CD4-positive, alpha-beta T cell treated with Interleukin-15 for 4 hours (primary cell): ENCODE results near the gene GJD3.

ENCODE experiments used
- DNase-seq: peaks from one replicate; pipeline ENCODE4 v3.0.0-alpha.2; 2020; ENCODE audit warnings: low spot score

The GJD3 gene

GRCh38 chr17:40340327-40340726 is 24.2 kb downstream of the GJD3 start:
- DNase-seq = no peak

GRCh38 chr17:40338941-40339649 is 25.4 kb downstream of the GJD3 start:
- no peak for DNase-seq

- DNase-seq = no peak
These were observed 26.5 kb downstream of the GJD3 start for GRCh38 chr17:40338058-40338457.

- DNase-seq = no peak
These were observed 27.2 kb downstream of the GJD3 start for GRCh38 chr17:40337351-40337750.

- no peak for DNase-seq
These were observed 28.9 kb downstream of the GJD3 start for GRCh38 chr17:40335620-40336019.

GRCh38 chr17:40333781-40334448 is 30.6 kb downstream of the GJD3 start:
- DNase-seq = no peak

GRCh38 chr17:40331743-40332641 is 32.5 kb downstream of the GJD3 start:
- DNase-seq = no peak

GRCh38 chr17:40330850-40331470 is 33.6 kb downstream of the GJD3 start:
- DNase-seq = no peak

GRCh38 chr17:40329839-40330794 is 34.4 kb downstream of the GJD3 start:
- DNase-seq = no peak

- no peak for DNase-seq
These were observed 36.2 kb downstream of the GJD3 start for GRCh38 chr17:40328386-40328766.

- DNase-seq = no peak
These were observed 36.7 kb downstream of the GJD3 start for GRCh38 chr17:40327735-40328385.

- no peak for DNase-seq
These were observed 37.2 kb downstream of the GJD3 start for GRCh38 chr17:40327244-40327729.

- no peak for DNase-seq
These were observed 37.7 kb downstream of the GJD3 start for GRCh38 chr17:40326832-40327199.

- DNase-seq = peak; percentile 66
These were observed 38.3 kb downstream of the GJD3 start for GRCh38 chr17:40326014-40326831.

GRCh38 chr17:40325156-40326013 is 39.2 kb downstream of the GJD3 start:
- DNase-seq = peak; percentile 62

- DNase-seq = peak; percentile 80
These were observed 40.9 kb downstream of the GJD3 start for GRCh38 chr17:40323391-40324381.
